BJ (cell line): ENCODE results near the gene SPAG16. TPM values are rescaled to one million over a fixed set of nuclear protein-coding genes. Genes with fewer than 3 reads are reported as not detected.

Experiments
- CTCF ChIA-PET: fragments of 350-600 bp; formaldehyde crosslinking; extraction: SDS; loops from one replicate; lab custom pipeline; 2021; ENCODE audit warnings: antibody characterized with exemption, inconsistent platforms; lab: Yijun Ruan, JAX
- POLR2A ChIA-PET: fragments of 300-600 bp; sonication (Branson Sonifier 250); formaldehyde crosslinking; extraction: SDS; loops from one replicate; lab custom pipeline; 2021; ENCODE audit warnings: antibody characterized with exemption; lab: Charles Lee
- DNase-seq: peaks from one replicate; pipeline ENCODE4 v3.0.0-alpha.2; 2011; ENCODE audit warnings: low read depth
- H3K27me3 ChIP-seq: 2 replicates; pipeline ENCODE4 v1.6.0; 2011; ENCODE audit warnings: low read length; ENCODE audit not compliant: control insufficient read depth, insufficient read depth
- H3K36me3 ChIP-seq: 2 replicates; pipeline ENCODE4 v1.5.1; 2011; ENCODE audit warnings: low read length; ENCODE audit not compliant: control insufficient read depth, insufficient read depth
- H3K4me3 ChIP-seq: 2 replicates; pipeline ENCODE4 v1.5.1; 2011; ENCODE audit warnings: low read depth, mild to moderate bottlenecking, control low read depth, low read length
- polyA plus RNA-seq: library from polyadenylated mRNA; depleted of rRNA; stranded (reverse); fragments of >200 nt; gene quantifications from 2 replicates; pipeline ENCODE4 v1.2.3, GENCODE V29; 2011; rRNA removed
- small RNA-seq: library from RNA; depleted of rRNA; stranded (forward); fragments of <200 nt; gene quantifications from one replicate; pipeline ENCODE3, GENCODE V24; 2012; ENCODE audit warnings: low replicate concordance, low read depth; ENCODE audit not compliant: insufficient read length
- TF ChIP-seq, protein P1 (sequence below): IDR thresholded peaks from 2 replicates; pipeline ENCODE4 v1.5.1; 2011; ENCODE audit warnings: low read depth, mild to moderate bottlenecking, control low read depth, inconsistent platforms, low read length, moderate library complexity; ENCODE audit not compliant: insufficient read depth

Gene SPAG16
- polyA plus RNA-seq, 1 experiment = 11.0 TPM

DNA sequence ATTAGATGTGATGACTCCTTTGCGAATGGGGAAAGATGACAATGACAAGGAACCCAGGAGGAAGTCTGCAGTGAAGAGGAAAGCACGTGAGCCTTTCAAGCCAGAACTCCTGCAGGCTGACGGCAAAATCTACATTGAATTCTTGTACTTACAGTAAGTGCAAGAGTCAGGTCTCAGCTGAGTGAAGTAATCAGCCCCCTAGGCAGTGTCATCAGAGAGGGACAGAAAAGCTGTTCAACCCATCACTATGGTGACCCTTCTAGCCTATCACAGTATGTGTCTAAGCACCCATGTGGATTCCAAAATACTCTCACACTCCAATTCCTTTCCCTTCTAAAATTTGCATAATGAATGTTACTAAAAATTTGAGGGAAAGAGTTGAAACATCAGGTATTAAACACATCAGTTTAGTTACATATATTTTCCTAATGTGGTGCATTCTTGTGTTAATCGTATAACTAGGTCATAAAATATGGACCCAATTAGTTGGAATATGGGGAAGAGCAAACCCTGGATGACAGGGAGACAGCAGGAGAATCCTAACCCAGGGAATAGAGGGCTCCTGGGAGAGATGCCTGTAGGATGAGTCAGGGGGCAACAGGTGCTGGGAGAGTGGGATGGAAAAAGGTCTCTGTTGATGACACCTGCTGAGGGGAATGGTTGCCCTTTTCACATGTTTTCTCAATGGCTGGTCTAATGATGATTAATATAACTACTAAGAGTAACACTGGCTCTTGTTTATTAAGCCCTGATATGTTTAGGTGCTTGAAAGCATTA lies 1166.0 kb downstream of the SPAG16 start:
- TF ChIP-seq, protein P1, sequence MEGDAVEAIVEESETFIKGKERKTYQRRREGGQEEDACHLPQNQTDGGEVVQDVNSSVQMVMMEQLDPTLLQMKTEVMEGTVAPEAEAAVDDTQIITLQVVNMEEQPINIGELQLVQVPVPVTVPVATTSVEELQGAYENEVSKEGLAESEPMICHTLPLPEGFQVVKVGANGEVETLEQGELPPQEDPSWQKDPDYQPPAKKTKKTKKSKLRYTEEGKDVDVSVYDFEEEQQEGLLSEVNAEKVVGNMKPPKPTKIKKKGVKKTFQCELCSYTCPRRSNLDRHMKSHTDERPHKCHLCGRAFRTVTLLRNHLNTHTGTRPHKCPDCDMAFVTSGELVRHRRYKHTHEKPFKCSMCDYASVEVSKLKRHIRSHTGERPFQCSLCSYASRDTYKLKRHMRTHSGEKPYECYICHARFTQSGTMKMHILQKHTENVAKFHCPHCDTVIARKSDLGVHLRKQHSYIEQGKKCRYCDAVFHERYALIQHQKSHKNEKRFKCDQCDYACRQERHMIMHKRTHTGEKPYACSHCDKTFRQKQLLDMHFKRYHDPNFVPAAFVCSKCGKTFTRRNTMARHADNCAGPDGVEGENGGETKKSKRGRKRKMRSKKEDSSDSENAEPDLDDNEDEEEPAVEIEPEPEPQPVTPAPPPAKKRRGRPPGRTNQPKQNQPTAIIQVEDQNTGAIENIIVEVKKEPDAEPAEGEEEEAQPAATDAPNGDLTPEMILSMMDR = no peak
- no peak for DNase-seq
- CTCF ChIA-PET = no interaction called here

DNA sequence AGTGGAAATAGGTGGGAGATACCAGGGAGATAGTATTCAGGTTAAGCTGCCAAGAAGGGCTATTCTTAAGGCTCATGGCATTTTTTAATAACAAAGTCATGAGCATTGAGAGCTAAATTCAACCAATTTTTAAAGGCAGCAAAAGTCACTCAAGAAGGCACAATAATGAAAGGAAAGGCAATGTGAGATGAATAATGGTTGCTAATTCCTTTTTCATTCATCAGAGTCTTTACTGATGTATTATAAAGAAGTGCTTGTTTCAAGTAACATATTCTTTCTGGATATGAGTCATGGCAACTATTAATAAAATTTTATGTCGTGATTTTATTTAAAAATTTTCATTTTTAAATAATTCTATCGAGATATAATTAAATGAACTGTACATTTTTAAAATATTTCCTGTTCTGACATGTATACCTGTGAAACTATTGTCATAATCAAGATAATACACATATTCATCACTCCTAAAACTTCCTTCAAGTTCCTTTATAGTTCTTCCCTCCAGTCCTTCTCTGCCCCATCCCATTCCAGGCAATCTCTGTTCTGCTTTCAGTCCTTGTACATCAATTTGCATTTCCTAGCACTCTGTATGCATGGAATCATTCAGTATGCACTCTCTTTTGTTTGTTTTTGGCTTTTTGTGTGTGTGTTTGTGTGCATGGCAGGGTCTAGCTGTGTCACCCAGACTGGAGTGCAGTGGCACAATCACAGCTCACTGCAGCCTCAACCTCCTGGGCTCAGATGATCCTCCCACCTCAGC lies 1167.4 kb downstream of the SPAG16 start:
- no peaks in the 10 kb centered on the region for H3K27me3 ChIP-seq
- ChIA-PET POLR2A (no interaction called here), CTCF (interaction anchor here (1.0 kb wide), 1 partner anchor 9 kb away, joined by 3 read pairs; no protein-coding TSS in a partner anchor)
- no peaks in the 10 kb centered on the region for H3K36me3 ChIP-seq
- DNase-seq = no peak
- H3K4me3 ChIP-seq = no peak overlapping the region
- TF ChIP-seq, protein P1 = no peak

More for the DNA sequence above, 1166.0 kb downstream of the SPAG16 start:
- Histone ChIP-seq H3K36me3 (no peaks in the 10 kb centered on the region), H3K4me3 (no peak overlapping the region), H3K27me3 (no peaks in the 10 kb centered on the region)
- POLR2A ChIA-PET = no interaction called here

Small RNAs within 50 kb of the gene (small RNA-seq; reads per million reads assigned to genes)
- gene MIR4438 = not detected

Other genes with a start within 250 kb of the SPAG16 start
- gene IKZF2, start 132.9 kb upstream of the SPAG16 start, polyA plus RNA-seq = 2.4 and 2.9 TPM in 2 replicates